MV-4-11 (cell line): ENCODE results near the gene C11orf98.
"Not testable (repeated sequence)": the region's sequence is repeated elsewhere in the genome, so short reads cannot be mapped to it uniquely, and the experiment has no call there.

Experiments used
- DNase-seq: peaks from one replicate; lab custom pipeline; 2025; lab: John Stamatoyannopoulos, UW

The C11orf98 gene

DNA sequence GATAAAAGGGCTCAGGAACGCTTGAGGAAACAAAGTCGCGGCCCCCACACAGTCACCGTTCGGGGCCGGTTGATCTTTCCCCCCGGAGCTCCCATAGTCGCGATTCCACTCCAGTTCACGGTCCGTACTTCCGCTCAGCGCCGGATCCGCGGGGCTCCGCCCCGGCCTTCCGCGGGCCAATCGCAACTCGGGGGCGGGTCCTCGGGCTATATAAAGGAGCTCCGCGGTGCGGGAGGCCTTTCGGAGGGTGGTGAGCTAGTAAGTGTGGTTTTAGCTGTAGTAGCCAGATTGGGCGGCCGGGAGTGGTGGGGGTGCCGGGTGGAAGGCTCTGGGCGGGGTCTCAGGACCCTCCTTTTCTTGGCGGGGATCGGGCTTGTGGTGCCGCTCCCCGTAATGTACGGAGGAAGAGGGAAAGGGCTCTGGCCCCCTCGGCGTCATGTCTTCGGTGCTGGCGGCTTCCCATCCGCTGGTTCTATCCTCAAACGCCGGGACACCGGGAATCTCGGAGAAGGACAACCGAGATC is at the start of gene C11orf98, which contains the start of gene CSKMT:
C11orf98 (minus strand) TSS at position 136 of the 524 bp plus-strand sequence; CDS start at position 95, 41 bp downstream.
CSKMT (plus strand) TSS at position 238 of the 524 bp plus-strand sequence. CDS start 568 bp downstream, outside the sequence.
- DNase-seq = peak; percentile 89

DNA sequence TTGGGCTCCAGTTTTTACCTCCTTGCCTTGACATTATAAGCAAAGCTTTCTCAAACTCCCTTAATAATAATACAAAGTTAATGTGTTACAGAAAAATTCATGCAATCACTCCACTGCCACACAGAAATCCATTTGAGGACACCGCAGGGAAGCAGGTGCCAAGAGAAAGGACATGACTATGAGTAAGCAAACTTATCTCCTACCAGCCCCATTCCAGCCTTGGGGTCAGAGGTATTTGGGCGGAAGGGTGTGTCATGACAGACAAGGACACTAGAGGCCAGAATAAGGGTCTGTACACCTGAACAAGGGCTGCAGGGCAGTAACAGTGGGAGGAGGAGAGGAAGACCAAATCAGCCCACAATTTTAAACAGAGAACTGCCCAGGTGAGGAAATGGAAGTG is 48.3 kb upstream of the C11orf98 start:
- no peak for DNase-seq

DNA sequence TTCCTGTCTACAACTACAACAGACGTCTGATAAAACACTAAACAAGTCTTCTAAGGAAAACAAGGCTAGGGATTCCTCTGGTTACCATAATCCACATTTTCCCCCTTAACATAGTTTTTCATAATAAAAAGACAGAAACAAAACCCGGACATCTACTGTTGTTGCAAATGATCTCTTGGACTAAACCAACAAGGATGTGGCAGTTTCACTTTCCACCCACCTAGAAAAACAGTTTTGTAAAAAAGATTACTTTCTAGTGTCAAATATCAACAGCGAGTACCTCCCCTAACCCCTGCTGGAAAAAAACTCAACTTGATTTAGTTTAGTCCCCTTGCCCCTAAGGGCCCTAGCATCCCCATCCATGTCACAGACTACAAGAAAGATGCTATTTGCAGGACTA is 47.9 kb upstream of the C11orf98 start:
- no peak for DNase-seq

DNA sequence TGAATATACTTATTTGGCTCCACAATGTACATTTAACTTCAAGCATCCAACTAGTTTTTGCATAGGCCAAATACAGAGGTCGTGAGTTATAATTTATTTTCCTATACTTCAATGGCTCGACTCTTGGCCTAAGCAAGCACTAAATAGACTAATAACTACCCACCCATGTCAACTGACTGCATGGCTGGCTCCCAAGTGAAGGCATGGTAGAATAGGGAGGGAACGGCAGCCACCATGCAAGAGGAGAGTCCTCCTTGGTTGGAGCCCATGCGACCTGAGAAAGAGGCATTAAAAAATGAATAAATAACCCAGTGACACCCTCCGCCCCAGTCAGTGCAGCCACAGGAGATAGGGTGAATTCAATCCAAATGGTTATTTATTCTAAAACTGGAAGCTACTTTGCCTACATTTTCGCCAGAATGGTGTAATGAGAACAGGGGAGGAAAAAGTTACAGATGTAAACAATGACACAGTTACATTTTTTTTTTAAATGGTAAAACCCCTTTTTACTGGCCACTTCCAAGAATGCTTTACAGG is 47.3 kb upstream of the C11orf98 start:
- no peak for DNase-seq

DNA sequence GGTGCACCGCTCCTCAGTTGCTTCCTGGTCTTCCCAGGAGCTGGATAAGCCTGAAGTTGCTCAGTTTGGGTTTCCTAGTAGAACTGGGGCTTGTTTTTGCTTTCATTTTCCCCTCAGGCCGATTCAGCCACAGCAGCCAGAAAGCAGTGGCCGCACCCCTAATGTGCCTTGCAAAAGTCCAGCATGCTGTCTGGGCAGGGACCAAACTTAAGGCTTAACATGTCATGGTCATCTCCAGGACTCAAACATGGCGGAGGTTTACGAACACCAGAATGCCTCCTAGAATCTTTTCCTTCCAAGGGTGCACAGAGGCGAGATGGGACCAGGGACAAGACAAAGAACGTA is 45.0 kb upstream of the C11orf98 start:
- DNase-seq = peak; percentile 41

DNA sequence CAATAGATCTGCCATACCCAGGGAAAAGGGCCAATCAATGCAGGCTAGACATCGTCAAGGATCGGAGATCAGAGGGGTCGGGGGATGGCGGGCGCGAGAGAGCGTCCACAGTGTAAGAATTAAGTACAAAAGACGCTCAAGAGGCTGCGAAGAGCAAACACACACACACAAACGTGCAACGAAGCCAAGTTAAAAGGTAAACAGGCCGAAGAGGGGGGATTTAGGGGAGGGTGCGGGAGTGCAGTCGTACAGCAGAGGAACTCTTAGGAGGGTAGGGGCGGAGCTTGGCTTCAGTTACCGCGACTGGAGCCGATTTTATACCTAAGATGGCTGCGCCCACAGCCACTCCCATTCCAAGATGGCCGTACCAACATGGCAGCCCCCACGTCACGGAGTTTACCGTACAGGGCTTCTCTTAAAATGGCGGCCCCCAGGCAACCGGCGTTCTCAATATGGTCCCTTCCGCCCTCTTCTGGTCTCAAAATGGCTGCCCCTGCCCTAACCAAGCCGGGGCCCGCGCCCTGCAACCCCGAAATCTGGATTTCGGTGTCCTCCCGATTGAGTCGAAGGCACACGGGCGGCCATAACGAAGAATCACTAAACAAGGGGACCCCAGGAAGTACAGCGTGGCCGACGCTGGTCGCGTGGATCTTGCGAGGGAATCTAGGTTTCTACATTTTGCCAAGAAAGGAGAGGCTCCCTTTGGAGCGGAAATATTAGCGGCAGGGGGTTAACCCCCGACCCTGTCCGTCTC is 44.4 kb upstream of the C11orf98 start:
- DNase-seq = peak; percentile 99

DNA sequence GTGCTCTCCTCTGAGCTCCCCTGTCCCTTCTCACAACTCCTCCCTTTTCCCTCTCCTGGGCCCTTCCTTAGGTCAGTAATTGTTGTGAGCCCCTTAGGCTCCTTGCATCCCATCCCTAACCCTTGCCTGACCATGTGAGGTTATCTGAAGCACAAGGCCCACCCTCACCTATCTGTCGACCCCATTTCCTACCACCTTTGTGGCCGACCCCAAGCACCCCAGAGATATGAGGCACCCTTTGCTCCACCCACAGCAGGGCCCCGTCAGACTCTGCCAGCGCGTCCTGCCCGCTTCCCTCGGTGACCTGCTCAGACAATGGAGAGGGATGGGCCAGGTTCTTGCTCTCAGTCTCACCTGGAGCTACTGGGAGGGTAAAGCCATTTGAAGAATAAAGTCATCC is 43.8 kb upstream of the C11orf98 start:
- DNase-seq = no peak

DNA sequence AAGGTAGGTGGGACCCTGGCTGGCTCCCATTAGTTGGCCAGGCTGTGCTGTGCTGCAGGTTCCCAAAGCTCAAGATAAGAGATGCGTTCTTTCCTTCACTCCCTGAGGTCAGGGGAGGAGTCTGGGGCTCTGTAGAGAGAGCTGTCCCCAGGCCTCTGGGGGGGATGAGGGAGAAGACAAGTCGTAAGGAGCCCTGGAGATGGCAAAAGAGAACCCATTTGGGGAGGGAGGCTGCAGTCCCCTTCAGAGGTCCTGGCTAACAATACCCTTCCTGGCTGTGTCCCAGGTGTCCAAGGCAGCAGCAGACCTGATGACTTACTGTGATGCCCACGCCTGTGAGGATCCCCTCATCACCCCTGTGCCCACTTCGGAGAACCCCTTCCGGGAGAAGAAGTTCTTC is 43.4 kb upstream of the C11orf98 start:
- no peak for DNase-seq

DNA sequence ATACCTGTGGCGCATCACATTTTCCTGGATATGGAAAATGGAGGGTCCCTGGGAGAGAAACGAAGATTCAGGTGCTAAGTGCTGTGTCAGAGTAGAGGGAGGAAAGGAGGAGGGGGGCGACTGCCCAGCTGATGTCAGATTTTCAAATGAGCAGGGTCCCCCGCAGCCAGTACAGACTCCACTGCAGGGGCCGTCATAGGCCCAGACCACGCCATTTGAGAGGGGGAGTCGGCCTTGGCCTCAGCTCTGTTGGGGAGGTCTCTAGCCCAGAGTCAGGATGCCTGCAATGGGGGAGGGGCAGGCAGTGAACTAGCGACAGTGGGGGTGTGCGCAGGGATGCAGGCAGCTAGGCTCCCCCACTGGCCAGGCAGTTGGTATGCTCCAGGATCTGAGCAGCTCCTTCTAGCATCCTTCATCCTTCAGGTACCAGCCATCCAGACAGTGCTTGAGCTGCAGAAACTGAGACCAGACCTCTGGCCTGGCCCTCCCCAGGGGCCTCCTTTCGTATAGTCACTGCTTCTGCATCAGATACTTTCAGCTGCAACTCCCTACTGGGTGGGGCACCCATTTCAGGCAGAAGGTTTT is 42.4 kb upstream of the C11orf98 start, which contains the start of the genes BSCL2 and GNG3:
BSCL2 (minus strand) TSS at position 148 of the 585 bp plus-strand sequence. CDS start 229 bp downstream, outside the sequence.
GNG3 (plus strand) TSS at position 400 of the 585 bp plus-strand sequence. CDS start 620 bp downstream, outside the sequence.
- peak; percentile 2 for DNase-seq

DNA sequence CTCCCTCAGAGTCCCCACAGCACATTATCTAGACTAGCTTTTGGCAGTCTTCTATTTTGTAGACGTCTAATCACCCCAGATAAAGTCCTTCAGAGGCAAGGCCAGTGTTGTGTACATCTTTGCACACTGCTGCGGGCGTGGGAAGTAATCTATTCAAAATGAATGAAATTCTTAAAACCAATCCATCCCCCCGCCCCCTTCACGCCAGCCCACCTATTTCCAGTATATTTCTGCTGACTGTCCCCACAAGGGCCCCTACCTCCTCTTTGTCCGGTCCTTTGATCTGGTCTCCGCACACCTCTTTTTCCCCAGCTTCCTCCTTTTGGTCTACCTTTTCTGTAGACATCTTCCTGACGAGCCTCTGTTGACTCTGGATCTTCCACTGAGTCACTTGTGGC is 41.8 kb upstream of the C11orf98 start:
- no peak for DNase-seq

DNA sequence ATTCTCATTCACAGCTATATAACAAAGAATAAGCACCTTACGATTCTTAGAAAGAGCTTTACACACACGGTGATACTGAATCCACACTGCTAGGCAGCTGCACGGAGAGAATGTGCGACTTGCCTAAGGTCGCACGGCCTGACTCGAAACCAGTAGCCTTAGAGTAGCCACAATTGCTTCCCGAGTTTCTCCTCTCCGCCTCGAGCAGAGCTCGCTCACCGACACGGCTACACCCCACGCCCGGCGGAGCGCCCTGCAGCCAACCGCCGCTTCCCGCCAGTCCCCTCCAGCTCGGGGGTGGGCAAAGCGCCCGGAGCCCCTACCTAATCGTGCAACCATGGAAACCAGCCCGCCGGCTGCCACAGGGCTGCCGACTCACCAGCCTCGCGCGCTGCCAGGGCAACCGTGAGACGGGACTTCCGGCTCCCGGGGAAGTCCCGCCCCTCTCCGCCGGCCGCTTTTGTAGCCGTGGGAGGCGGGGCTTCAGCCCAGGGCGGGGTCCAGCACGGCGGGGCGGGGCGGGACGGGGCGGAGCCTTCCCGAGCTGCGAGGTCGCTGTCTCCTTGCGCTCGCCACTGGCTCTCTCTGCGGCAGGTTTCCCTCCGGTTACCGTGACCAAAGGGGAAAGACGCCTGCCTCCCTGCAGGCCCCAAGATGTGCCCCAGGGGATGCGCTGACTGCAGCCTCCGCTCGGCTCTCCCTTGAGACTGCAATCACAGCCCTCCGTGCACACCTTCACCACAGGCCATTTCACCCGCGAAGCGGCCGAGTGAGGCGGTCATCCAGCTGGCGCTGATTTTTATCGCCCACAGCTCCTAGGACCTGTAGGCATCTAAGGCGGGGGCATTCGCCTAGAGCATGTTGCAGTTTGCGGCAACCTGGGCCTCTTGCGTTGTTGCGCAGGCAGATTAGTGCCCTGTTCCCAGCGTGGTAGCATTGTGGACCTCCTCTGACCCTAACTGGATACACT is 41.2 kb upstream of the C11orf98 start:
- DNase-seq = peak; percentile 86

DNA sequence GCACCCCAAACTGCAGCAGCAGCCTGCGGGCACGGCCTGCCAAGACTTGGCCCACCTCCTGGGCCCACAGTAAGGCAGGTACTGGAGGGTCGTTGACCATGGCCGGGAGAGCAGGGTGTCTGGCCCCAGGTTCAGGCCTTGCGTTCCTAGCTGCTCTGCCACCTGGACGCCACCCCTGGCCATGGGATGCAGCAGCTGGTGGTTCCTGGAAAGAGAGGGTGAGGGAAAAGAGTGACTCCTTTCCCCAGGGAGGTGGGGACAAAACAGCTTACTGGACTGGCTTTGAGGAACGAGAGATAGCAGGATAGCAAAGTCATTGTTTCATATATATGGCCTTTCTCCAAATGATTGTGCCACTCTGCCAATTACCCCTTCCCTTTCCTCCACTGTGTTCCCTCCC is 40.4 kb upstream of the C11orf98 start:
- DNase-seq = no peak

DNA sequence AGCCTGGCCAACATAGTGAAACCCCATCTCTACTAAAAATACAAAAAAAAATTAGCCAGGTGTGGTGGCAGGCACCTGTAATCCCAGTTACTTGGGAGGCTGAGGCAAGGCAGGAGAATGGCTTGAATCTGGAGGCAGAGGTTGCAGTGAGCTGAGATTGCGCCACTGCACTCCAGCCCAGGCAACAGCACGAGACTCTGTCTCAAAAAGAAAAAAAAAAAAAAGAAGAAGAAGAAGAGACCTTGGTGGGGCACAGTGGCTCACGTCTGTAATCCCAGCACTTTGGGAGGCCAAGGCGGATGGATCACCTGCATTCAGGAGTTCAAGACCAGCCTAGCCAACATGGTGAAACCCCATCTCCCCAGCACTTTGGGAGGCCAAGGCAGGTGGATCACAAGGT is 38.9 kb upstream of the C11orf98 start:
- peak; percentile 3 for DNase-seq

DNA sequence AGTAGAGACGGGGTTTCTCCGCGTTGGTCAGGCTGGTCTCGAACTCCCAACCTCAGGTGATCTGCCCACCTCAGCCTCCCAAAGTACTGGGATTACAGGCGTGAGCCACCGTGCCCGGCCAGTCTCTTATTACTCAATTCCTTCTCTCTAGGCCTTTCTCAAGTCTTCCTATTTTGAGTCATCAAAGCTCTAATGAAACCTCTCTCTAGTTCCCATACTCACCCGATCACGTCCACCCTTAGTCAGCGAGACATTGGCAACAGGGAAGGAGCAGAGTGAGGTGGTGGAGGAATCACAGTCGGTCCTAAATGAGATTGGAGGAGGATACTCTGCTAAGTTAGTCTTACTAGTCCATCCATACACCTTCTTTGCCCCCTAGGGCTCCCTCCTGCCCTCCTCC is 37.2 kb upstream of the C11orf98 start:
- peak; percentile 16 for DNase-seq

DNA sequence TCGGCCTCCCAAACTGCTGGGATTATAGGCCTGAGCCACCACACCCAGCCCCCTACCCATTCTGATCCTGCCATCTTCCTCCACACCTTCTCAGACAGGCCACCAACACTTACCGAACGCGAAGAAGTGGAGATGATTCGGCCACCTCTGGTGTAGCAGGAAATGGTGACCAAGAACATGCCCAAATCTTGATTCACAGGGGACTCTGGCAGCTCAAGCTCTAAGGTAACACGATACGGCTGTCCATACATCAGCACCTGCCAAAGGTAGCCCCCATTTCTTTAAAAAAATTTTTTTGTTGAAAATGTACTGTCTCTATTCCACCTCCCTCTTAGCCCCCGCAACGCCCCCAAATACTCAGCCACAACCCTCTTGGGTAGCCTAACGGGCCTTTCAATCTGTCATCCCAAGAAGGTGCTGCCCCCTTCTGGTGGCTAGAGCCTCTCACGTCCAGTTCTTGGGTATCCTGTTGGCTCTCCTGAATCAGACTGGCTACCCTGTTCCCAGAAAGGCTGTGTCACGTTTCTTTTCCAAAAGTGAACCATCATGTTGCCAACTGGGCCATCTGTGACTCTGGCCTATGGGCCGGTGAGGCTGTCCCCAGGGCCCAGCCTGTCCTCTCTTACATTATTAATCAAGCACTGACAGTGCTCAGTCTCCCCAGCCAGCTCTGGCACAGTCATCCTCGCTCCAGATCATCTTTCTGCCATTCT is 29.6 kb upstream of the C11orf98 start:
- peak; percentile 46 for DNase-seq

DNA sequence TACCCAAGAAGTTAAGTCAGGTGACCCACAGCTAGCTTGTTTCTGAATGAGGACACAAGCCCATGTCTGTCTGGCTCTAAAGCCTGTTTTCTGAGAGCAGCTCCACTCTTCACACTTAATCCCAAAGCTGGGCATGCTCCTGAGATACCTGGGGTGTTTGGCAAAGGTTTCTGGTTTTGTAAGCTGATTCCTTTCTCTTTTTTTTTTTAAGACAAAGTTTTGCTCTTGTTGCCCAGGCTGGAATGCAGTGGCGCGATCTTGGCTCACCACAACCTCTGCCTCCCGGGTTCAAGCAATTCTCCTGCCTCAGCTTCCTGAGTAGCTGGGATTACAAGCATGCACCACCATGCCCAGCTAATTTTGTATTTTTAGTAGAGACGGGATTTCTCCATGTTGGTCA is 28.6 kb upstream of the C11orf98 start:
- DNase-seq = not testable (repeated sequence)

DNA sequence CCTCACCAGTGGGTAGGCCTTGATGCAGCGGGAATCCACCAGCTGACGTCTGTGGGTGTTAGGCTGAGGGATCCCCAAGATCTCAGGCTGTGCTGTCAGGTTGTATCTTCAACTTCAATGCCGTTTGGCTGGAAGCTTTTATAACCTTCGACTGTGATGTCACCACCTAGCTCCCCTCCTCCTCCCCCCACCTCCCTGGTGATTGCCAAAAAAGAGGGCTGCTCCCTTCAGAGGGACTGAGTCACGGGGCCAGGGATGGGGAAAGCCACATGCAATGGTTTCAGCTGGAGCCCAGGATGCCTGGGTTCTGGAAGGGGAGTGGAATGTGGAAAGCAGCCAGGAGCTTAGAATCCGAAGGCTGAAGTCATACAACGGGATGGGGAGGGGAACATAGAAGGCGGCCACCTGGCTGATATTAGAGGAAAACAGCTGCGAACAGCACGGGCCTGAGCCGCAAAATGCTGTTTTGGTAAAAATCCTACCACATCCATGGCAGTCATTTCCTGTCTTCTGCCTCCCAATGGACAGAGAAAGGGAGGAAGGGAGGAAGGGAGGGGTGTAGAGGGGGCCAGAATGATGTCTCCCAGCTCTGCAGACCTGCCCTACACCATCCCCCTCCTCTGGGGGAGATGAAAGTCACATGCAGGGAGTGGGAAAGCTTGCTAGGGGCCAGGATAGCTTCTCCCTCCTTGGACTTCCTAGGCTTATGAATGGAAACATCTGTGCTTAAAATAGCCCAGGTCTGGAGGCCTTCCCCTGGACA is 24.6 kb upstream of the C11orf98 start, which contains the start of gene LRRN4CL:
LRRN4CL (minus strand) TSS at position 110 of the 763 bp plus-strand sequence. CDS start 1,022 bp downstream, outside the sequence.
- DNase-seq = no peak

DNA sequence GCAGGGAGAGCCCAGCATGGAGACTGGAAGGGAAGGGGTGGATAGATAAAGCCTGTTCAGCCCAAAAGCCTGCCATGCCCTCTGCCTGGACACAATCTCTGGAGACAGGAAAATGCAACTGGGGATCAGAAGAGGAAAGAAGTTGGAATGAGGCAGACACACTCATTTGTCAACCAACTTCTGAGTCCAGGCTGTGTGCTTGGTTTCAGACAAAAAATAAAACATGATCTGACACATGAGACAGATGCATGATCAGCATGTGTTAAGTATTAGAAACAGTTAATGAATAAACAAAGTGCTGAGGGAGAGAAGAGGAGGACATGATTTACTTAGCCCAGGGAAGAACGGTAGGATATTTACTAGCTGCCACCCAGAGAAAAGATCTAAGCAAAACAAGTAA is 23.5 kb upstream of the C11orf98 start:
- DNase-seq = no peak

DNA sequence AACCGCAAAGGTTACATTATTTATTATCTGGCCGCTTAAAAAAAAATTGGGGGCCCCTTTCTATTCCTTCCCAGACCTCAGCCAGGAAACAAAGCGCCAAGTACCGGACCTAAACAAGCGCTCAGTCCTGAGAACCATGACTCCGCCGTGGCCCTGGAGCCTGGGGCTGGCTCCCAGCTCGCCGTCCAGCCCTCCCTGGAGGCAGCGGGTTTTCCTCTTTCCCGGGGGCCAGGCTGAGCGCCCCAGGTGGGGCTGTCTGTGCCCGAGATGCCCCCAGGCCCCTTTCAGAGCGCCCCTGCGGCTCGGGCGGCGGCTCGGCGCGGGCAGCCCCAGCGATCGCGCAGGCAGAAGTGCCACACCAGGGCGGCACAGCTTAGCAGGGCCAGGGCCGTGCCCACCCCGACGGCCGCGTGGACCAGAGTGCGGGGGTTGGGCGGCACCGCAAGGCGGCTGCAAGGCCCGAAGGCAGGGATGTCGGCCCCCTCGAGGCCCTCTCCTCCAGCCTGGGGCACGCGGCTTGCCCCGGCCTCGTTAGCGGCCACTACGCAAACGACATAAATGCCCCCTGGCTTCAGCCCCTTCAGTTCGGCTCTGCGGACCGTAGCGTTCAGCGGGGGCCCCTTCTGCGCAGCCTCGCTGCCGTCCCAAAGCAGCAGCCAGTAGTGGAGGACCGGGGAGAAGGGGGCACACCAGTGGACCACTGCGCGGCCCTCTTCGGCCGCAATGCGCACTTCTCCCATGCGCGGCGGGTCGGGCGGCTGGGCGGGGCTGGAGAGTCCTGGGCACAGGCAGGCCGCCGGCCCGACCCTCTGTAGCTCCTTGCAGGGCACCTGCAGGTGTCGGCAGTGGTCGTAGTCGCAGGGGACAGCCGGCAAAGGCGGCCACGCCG is 22.7 kb upstream of the C11orf98 start:
- no peak for DNase-seq
